Tibial nerve (tissue), 4 donors: ENCODE results near the gene ADIPOR2. TPM values are rescaled to one million over a fixed set of nuclear protein-coding genes. Genes with fewer than 3 reads are reported as not detected.
"Not testable (repeated sequence)": the region's sequence is repeated elsewhere in the genome, so short reads cannot be mapped to it uniquely, and the experiment has no call there.

Experiments
- DNase-seq, 2 donors: peaks; one replicate each; pipeline ENCODE4 v3.0.0-alpha.2; 2019; ENCODE audit warnings: low spot score in 2 of 2
- H3K27ac ChIP-seq, 4 donors: fragments of 200-600 bp; sonication (generic) in 3 of 4; one replicate each; pipeline ENCODE4 v1.5.1; 2017 to 2019; ENCODE audit warnings: mild to moderate bottlenecking in 1 of 4
- H3K27me3 ChIP-seq, 2 donors: fragments of 200-600 bp; sonication (generic) in 1 of 2; one replicate each; pipeline versions ENCODE4 v1.5.1 to v1.6.0; 2017 to 2019
- H3K36me3 ChIP-seq, 3 donors: fragments of 200-600 bp; sonication (generic); one replicate each; pipeline ENCODE4 v1.5.1; 2018 to 2019
- H3K4me1 ChIP-seq, 4 donors: fragments of 200-600 bp; sonication (generic) in 3 of 4; one replicate each; pipeline ENCODE4 v1.5.1; 2017 to 2019
- H3K4me3 ChIP-seq, 4 donors: fragments of 200-600 bp; sonication (generic) in 3 of 4; one replicate each; pipeline ENCODE4 v1.5.1; 2017 to 2019; ENCODE audit warnings: mild to moderate bottlenecking in 1 of 4, moderate library complexity in 1 of 4
- H3K9me3 ChIP-seq, 4 donors: fragments of 200-600 bp; sonication (generic) in 3 of 4; one replicate each; pipeline ENCODE4 v1.5.1; 2017 to 2019
- EP300 ChIP-seq, 2 donors: sonication (generic); formaldehyde crosslinking; IDR thresholded peaks; one replicate each; pipeline ENCODE4 v1.6.1; 2017; ENCODE audit warnings: antibody characterized with exemption in 2 of 2, mild to moderate bottlenecking in 1 of 2
- POLR2A ChIP-seq, 2 donors: fragments of 450-650 bp; IDR thresholded peaks; one replicate each; pipeline ENCODE4 v1.6.1; 2017; ENCODE audit warnings: antibody characterized with exemption in 2 of 2, mild to moderate bottlenecking in 2 of 2, moderate library complexity in 2 of 2
- WGBS, 2 donors: methylation state at CpG; one replicate each; pipeline ENCODE4 v1.1.5; 2018; 5-methylcytosine and 5-hydroxymethylcytosine counted together
- total RNA-seq, 4 donors: library from RNA; depleted of rRNA; stranded (reverse); fragments of >200 nt; gene quantifications; one replicate each; pipeline ENCODE4 v1.1.0, GENCODE V29; 2016
- TF ChIP-seq, protein P1 (sequence below), 5 experiments: fragments of 200-600 bp in 3 of 5; fragments of 450-650 bp in 2 of 5; sonication (generic) in 3 of 5; IDR thresholded peaks; one replicate each; pipeline ENCODE4 v1.5.1; 2016 to 2019; ENCODE audit warnings: antibody characterized with exemption in 5 of 5, mild to moderate bottlenecking in 3 of 5, moderate library complexity in 2 of 5

Gene ADIPOR2
- total RNA-seq, 4 donors from 2014 or later, result 66.6 to 123 (median 72.1) TPM

GRCh38 chr12:1691123-1692007 is 495 bp downstream of the ADIPOR2 start:
- WGBS, 2 donors, result 0 to 1% methylated on average over 28 to 46 of the region's 56 CpGs
- no peaks in the 10 kb centered on the region for H3K27me3 ChIP-seq

DNA sequence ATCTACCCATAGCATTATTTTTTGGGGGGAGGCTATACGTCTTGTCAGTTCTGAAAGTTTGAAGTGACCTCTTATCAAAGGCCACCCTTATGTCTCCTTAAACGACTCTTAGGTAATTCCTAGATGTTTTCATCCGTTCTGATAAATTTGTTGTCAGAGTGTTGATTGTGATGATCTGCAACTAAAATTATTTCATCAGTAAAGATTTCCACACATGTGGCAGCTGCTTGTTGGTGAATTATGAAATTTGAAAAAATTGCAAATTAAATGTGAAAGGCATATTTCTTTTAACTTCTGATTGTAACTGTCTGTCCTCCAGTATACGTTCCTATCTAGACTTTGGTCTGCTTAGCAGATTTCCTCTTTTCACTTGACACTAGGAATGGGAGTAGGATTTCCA is 1.4 kb downstream of the ADIPOR2 start:
- no peaks in the 10 kb centered on the region for H3K27me3 ChIP-seq
- peak overlapping the region in 3 of 4 donors; percentile 98 to 99 (median 98) for H3K27ac ChIP-seq
- TF ChIP-seq EP300 (IDR thresholded peaks at IDR 0.05), result no peak
- no peak for TF ChIP-seq POLR2A (IDR thresholded peaks at IDR 0.05)
- TF ChIP-seq, protein P1, sequence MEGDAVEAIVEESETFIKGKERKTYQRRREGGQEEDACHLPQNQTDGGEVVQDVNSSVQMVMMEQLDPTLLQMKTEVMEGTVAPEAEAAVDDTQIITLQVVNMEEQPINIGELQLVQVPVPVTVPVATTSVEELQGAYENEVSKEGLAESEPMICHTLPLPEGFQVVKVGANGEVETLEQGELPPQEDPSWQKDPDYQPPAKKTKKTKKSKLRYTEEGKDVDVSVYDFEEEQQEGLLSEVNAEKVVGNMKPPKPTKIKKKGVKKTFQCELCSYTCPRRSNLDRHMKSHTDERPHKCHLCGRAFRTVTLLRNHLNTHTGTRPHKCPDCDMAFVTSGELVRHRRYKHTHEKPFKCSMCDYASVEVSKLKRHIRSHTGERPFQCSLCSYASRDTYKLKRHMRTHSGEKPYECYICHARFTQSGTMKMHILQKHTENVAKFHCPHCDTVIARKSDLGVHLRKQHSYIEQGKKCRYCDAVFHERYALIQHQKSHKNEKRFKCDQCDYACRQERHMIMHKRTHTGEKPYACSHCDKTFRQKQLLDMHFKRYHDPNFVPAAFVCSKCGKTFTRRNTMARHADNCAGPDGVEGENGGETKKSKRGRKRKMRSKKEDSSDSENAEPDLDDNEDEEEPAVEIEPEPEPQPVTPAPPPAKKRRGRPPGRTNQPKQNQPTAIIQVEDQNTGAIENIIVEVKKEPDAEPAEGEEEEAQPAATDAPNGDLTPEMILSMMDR (IDR thresholded peaks at IDR 0.05), result no peak
- no peak for DNase-seq
- peak overlapping the region; percentile 9 to 99 (median 72) for H3K4me3 ChIP-seq
- H3K9me3 ChIP-seq, result no peaks in the 10 kb centered on the region
- H3K36me3 ChIP-seq, result no peaks in the 10 kb centered on the region
- WGBS, 2 donors, result 17 to 18% methylated on average over 4 of the region's 4 CpGs
- H3K4me1 ChIP-seq, result peaks cover 0 to 57% (median 12%) of the 10 kb centered on the region in 4 donors

More at GRCh38 chr12:1691123-1692007, 495 bp downstream of the ADIPOR2 start:
- H3K4me1 ChIP-seq, result peaks cover 0 to 48% (median 12%) of the 10 kb centered on the region in 4 donors
- peak overlapping the region; percentile 66 to 99 (median 78) for H3K4me3 ChIP-seq
- no peak for TF ChIP-seq POLR2A (IDR thresholded peaks at IDR 0.05)
- H3K27ac ChIP-seq, result peak overlapping the region; percentile 92 to 99 (median 98)
- no peaks in the 10 kb centered on the region for H3K9me3 ChIP-seq
- no peaks in the 10 kb centered on the region for H3K36me3 ChIP-seq
- peak in 1 of 2 donors; percentile 19 for DNase-seq

GRCh38 chr12:1692895-1693610 is 2.2 kb downstream of the ADIPOR2 start:
- no peaks in the 10 kb centered on the region for H3K36me3 ChIP-seq
- no peaks in the 10 kb centered on the region for H3K27me3 ChIP-seq
- DNase-seq, result no peak
- no peaks in the 10 kb centered on the region for H3K9me3 ChIP-seq
- WGBS, 2 donors, result 76 to 82% methylated on average over 15 of the region's 15 CpGs
- peak overlapping the region in 2 of 4 donors; percentile 2 to 99 for H3K4me3 ChIP-seq
- TF ChIP-seq, protein P1 (IDR thresholded peaks at IDR 0.05), result no peak
- peak in 1 of 2 donors; percentile 6 for TF ChIP-seq EP300 (IDR thresholded peaks at IDR 0.05)
- TF ChIP-seq POLR2A (IDR thresholded peaks at IDR 0.05), result no peak
- H3K27ac ChIP-seq, result peak overlapping the region in 2 of 4 donors; percentile 98 to 99
- H3K4me1 ChIP-seq, result peaks cover 0 to 64% (median 12%) of the 10 kb centered on the region in 4 donors

- not testable (repeated sequence) for H3K9me3 ChIP-seq, H3K27ac ChIP-seq, H3K36me3 ChIP-seq, DNase-seq, H3K4me3 ChIP-seq, H3K27me3 ChIP-seq
- H3K4me1 ChIP-seq, result peaks cover 0 to 71% (median 12%) of the 10 kb centered on the region in 4 donors
- 92 to 95% methylated on average over 8 of the region's 8 CpGs for WGBS, 2 donors
Observed at GRCh38 chr12:1695097-1695496, 4.2 kb downstream of the ADIPOR2 start.

DNA sequence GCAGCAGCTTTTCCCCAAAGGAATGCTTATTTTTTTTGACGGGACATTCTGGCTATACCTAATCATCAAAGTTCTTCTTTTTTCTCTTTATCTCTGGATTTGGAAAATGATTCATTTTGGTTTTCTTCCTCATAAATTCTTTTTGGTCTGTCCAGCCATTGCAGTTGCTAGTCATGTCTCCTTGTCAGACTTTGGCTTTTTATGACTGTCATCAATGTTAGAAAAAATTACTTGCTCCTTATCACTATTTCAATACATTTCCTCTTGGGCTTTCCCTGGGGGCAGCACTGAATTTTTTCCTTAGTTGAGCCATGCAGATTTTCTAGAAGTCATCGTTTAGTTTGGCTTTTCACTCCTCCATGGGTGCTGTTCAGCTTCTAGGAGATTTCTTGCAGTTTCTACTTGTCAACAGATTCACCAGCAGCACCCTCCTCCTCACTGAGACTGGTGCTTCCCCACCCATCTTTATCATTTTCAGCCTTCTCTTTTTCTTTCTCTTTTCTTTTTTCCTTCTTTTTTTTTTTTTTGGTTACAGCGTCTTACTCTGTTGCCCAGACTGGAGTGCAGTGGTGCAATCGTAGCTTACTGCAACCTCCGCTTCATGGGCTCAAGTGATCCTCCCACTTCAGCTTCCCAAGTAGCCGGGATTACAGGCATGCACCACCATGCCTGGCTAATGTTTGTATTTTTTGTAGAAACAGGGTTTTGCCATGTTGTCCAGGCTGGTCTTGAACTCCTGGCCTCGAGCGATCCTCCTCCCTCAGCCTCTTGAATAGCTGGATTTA is 5.2 kb downstream of the ADIPOR2 start:
- Histone ChIP-seq H3K4me3 (no peak overlapping the region), H3K27me3 (no peaks in the 10 kb centered on the region), H3K4me1 (peaks cover 0 to 72% (median 12%) of the 10 kb centered on the region in 4 donors), H3K36me3 (no peaks in the 10 kb centered on the region), H3K27ac (peak overlapping the region in 1 of 4 donors; percentile 28), H3K9me3 (no peaks in the 10 kb centered on the region)
- DNase-seq, result no peak
- TF ChIP-seq EP300 (IDR thresholded peaks at IDR 0.05) (no peak), POLR2A (IDR thresholded peaks at IDR 0.05) (no peak)
- TF ChIP-seq, protein P1 (IDR thresholded peaks at IDR 0.05), result no peak
- 69 to 73% methylated on average over 8 of the region's 8 CpGs for WGBS, 2 donors
